Fibroblast of upper back skin (primary cell): Measurements from ENCODE around the gene ADD2.
"Not testable (repeated sequence)": the region's sequence is repeated elsewhere in the genome, so short reads cannot be mapped to it uniquely, and the experiment has no call there.

Source experiments
- DNase-seq: peaks from one replicate; pipeline ENCODE4 v3.0.0-alpha.2; 2013

The ADD2 gene

DNA sequence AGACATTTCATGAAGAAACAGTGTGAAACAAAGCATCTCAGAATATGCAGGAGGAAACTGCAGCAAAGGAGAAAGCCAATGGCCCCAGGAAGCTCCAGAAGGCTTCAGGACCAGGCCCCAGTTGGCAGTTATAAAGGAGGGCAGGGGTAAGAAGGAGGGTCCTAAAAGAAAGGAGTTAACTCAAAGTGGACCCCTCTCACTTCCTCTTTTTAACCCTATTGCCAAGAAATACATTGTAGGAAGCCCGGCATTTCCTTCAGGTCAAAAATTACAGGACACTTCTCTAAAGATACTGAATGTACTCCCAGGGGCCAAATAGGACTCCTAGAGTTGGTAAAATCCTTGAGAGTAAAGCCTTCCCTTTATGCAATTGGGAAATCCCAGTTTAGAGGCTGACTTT is 137.2 kb downstream of the ADD2 start:
- no peak for DNase-seq

DNA sequence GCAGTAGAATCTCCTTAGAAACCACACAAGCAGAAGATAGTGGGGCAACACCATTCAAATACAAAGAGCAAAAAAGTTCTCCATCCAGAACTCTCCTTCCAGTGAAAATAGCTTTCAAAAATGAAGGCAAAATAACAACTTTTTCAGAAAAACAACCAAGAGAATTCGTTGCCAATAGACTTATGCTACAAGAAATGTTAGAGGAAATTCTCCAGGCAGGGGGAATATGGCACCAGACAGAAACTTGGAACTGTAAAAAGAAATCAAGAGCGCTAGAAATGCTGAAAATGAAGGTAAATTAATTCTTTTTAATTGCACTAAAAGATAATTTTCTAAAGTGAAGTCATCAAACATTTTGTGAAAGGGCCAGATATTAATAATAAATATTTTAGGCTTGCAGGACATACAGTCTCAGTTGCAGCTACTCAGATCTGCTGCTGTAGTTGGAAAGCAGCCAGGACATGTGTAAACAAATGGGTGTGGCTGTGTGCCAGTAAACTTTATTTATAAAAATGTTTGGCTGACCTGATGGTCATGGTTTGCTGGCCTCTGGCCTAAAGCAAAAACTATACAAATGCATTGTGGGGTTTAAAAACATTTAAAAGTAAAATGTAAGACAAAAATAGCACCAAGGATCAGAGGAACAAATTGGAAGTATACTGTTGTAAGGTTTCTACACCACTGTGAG is 140.6 kb downstream of the ADD2 start:
- DNase-seq: no peak

DNA sequence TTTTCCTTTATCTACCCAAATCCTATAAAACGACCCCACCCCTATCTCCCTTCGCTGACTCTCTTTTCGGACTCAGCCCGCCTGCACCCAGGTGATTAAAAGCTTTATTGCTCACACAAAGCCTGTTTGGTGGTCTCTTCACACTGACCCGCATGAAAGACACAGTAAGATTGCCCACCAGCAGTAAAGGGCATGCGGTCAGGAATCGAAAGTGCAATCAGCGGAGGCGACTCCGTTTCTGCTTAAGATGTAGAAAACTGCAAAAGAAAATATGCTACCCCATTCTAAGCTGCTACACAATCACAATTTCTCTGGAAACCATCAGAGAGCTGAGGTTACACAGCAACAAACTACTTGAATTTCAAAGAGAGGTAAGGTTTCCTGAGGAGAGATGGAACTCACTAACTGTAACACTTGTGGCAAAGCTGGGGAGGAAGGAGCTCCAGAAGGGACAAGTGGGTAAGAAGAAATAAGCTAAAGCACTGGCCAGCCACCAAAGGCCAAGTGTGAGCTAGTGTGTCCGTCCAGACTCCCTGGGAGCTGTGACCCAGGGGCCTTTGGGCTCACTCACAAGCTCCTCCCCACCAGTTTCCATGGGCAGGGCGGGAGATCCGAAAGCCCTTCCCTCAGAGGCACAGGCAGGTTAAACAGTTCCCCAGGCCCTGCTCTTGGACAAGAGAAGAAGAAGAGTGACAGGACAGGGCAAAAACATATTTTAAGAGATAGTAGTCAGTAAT is 141.6 kb downstream of the ADD2 start:
- DNase-seq: no peak

DNA sequence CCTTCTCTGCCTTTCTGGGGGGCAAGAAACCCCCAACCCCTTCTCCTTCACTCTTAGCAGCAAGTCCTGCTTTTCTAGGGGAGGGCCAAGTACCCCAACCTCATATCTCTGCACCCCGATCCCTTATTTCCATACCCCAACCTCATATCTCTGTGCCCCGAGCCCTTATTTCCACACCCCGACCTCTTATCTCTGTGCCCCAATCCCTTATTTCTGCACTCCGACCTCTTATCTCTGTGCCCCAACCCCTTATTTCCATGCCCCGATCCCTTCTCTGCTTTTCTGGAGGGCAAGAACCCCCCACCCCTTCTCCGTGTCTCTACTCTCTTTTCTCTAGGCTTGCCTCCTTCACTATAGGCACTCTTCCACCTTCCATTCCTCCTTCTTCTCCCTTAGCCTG is 146.5 kb downstream of the ADD2 start:
- DNase-seq: not testable (repeated sequence)

DNA sequence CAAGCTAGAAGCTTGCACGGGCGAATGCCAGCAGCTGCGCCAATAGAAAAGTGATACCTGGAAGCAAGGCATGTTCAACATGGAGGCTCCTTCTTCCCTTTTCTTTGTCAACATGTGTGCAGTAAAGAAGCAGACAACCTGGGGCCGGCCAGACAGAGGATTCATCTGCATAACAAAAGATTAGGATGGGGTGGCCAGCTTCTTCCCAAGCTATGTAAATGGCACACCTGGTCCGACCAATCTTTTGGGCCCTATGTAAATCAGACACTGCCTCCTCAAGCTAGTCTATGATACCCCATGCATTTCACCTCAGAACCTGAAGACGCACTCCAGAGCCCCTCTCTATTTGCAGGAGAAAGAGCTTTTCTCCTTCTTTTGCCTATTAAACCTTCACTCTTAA is 148.0 kb downstream of the ADD2 start:
- no peak for DNase-seq

DNA sequence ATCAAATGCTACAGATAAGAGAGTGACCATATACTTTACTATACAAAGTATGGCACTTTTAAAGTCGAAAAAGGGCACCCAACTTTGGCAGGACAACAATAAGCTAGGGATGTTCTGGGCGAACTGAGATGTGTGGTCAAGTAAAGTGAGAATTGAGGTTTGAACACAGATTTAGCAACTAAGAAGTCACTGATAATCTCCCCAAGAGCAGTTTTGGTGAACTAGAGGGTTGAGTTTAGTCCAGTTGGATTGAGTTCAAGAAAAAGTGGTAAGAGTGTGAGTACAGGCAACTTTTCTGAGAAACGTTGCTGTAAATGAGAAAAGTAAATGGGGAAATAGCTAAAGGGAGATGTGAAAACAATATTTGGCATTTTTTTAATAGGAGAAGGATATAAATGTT is 148.8 kb downstream of the ADD2 start:
- no peak for DNase-seq

DNA sequence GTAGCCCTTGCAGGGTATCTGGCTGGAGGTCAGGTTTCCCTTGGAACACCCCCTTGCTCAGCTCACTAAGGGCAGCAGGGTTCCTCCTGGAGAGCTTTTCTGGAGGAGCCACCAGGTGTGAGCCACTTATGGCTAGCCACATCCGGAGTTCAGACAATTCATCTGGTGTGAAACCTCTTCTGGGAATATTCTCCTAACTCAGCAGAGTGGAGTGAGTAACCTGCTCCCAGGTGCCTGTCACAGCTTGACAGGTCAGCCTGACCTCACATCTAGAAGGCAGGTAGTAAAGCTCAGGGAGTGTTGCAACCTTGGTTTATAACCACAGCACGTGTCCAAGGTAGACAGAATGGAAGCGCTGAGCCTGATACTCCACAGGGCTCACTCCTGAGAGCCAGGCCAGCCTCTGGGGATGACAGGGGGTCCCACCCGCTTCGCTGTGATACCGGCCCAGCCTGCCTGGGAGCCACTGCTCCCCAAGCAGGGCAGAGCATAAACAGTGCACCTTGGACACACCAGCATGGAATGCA is 151.8 kb downstream of the ADD2 start:
- DNase-seq: no peak

DNA sequence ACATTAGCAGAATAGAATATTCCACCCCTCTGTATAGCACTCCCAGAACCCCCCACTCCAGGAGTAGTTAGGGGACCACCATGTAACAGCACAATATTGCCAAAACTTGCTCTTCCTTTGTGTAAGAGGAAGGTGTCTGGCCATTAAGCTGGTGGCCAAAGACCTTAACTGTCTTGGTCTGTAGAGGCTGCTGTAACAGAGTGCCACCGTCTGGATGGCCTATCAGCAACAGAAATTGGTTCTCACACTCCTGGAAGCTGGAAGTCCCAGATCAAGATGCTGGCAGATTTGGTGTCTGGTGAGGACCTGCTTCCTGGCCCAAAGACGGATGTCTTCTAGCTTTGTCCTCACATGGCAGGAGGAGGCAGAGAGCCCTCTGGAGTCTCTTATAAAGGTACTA is 152.8 kb downstream of the ADD2 start:
- DNase-seq: no peak

DNA sequence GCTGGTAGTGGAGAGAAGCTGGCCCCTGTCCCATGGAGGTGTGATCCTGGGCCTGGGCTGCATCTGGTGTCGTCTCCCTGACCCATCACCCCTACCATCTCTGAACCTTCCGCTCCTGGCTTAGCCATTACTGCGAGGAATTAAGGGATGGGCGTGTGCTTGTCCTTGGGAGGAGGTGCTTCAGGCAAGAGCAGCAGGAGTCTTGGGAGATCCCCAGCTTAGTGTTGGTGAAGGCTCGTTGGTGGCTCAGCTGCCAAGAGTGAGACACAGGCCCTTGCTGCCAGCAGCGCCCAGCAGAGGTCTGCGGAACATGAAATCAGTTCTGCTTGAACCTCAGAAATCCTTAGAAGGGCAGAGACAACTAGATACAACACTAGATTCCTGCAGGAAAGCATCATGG is 154.5 kb downstream of the ADD2 start:
- DNase-seq: no peak

DNA sequence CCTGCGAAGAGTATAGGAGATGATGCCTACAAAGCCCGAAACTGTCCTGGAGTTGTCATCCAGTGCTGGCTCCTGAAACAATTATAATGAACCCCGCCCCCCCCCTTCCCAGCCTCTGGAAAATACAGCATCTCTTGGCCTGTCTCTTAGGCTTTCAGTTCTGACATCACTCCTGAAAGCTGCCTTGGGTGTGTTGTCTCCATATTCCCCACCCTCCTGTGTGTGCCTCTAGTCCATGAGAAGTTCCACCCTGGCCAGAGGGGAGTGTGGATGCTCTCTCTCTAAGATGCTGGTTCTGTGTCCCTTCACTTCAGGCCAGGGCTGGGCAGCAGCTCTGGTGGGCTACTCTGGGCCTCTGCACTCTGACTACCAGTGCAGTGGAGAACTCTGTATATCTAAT is 155.4 kb downstream of the ADD2 start:
- no peak for DNase-seq

DNA sequence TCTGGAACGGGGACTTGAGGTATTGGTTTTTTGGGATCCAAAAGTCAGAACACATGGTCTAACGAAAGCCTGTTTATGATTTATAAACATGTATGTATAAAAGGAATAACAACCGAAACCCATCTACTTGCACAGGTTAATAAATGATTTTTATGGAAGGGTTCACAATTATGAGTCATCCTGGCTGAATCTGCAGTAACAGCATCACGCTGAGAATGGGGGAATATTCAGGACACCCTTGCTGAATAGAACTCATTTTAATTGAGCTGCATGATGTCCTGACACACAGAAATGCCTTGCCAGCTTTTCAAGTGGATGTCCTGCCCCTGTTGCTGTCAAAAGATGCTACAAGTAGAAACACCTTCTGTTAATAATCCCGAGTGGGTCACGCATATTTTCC is 159.6 kb downstream of the ADD2 start:
- DNase-seq: no peak

DNA sequence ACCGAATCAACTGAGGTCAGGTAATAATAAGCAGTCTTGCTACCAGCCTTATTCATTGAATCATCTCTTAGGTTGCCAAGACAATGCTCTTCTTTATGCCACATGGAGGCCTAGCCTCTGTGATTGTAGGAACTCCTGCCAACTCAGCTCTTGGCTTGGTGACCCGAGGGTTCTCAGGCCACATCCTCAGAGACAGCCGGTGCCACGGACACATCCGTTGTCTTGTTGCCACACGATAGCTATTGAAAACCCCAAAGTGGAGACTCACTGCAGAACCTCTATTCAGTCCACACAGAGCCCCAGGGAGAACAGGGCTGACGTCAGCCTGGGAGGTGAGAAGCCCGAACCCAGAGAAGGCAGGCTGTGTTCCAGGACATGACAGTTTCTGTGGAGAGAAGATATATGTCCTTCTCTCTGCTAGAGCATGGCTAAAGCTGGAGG is 160.9 kb downstream of the ADD2 start:
- peak; percentile 23 for DNase-seq
